IMR-90 (cell line): ENCODE measurements around the gene GALC. TPM values are rescaled to one million over a fixed set of nuclear protein-coding genes. Genes with fewer than 3 reads are reported as not detected.

ENCODE experiments used
- ATAC-seq: fragments of 200-7000 bp; cut with Tn5 transposase; 2 replicates; pipeline ENCODE4 v1.9.1; 2020; ENCODE audit warnings: low read depth, mild to moderate bottlenecking, moderate library complexity
- BruUV-seq: library from RNA; stranded (reverse); fragments of 400-500 nt; replicated peaks from 2 replicates; lab custom pipeline; 2021; lab: Mats Ljungman, UMichigan
- CTCF ChIA-PET: fragments of 300-600 bp; formaldehyde crosslinking; extraction: SDS; loops from one replicate; lab custom pipeline; 2021; ENCODE audit warnings: antibody characterized with exemption; lab: Yijun Ruan, JAX
- POLR2A ChIA-PET: fragments of 300-600 bp; sonication (Branson Sonifier 250); formaldehyde crosslinking; loops from one replicate; lab custom pipeline; 2022; ENCODE audit warnings: antibody characterized with exemption; ENCODE audit not compliant: unreplicated experiment; lab: Charles Lee
- DNase-seq: peaks from one replicate; pipeline ENCODE4 v3.0.0; 2013
- H2AFZ ChIP-seq: replicated peaks from 2 replicates; pipeline ENCODE3; 2013; ENCODE audit warnings: low read length, mild to moderate bottlenecking; ENCODE audit not compliant: poor library complexity
- H2AK5ac ChIP-seq: 2 replicates; pipeline ENCODE4 v1.6.1; 2013; ENCODE audit warnings: low read depth, low read length, inconsistent platforms
- H2AK9ac ChIP-seq: replicated peaks from 2 replicates; pipeline ENCODE3; 2013; ENCODE audit warnings: mild to moderate bottlenecking, low read depth, low read length, moderate library complexity; ENCODE audit not compliant: poor library complexity
- H2BK120ac ChIP-seq: 2 replicates; pipeline ENCODE4 v1.6.1; 2013; ENCODE audit warnings: low read depth, low read length, inconsistent platforms
- H2BK15ac ChIP-seq: 3 replicates; pipeline ENCODE4 v1.6.1; 2013; ENCODE audit warnings: low read depth, low read length, inconsistent platforms
- H2BK20ac ChIP-seq: 2 replicates; pipeline ENCODE4 v1.6.1; 2013; ENCODE audit warnings: low read depth, mild to moderate bottlenecking, inconsistent platforms, low read length, moderate library complexity
- H2BK5ac ChIP-seq: 2 replicates; pipeline ENCODE4 v1.6.1; 2013; ENCODE audit warnings: mild to moderate bottlenecking, low read depth, low read length, inconsistent platforms; ENCODE audit not compliant: poor library complexity, severe bottlenecking
- H3K14ac ChIP-seq: replicated peaks from 2 replicates; pipeline ENCODE4 v1.6.1; 2013; ENCODE audit warnings: low read depth, low read length, inconsistent platforms
- H3K18ac ChIP-seq: 2 replicates; pipeline ENCODE4 v1.6.1; 2013; ENCODE audit warnings: low read depth, low read length, control low read depth
- H3K23ac ChIP-seq: 2 replicates; pipeline ENCODE4 v1.6.1; 2013; ENCODE audit warnings: low read depth, low read length, inconsistent platforms
- H3K27ac ChIP-seq: 2 replicates; pipeline ENCODE4 v1.5.1; 2013; ENCODE audit warnings: mild to moderate bottlenecking, control low read depth, low read length; ENCODE audit not compliant: insufficient read depth
- H3K27me3 ChIP-seq: 2 replicates; pipeline ENCODE4 v1.6.1; 2013; ENCODE audit warnings: low read length; ENCODE audit not compliant: control insufficient read depth, insufficient read depth
- H3K36me3 ChIP-seq: 2 replicates; pipeline ENCODE4 v1.6.1; 2013; ENCODE audit warnings: low read length, mixed read lengths; ENCODE audit not compliant: control insufficient read depth, insufficient read depth
- H3K4ac ChIP-seq: 2 replicates; pipeline ENCODE4 v1.6.1; 2013; ENCODE audit warnings: low read depth, low read length, inconsistent platforms
- H3K4me1 ChIP-seq: 2 replicates; pipeline ENCODE4 v1.6.1; 2013; ENCODE audit warnings: low read length, mixed read lengths; ENCODE audit not compliant: control insufficient read depth, insufficient read depth
- H3K4me2 ChIP-seq: 2 replicates; pipeline ENCODE4 v1.6.1; 2013; ENCODE audit warnings: low read depth, mild to moderate bottlenecking, control low read depth, low read length, moderate library complexity
- H3K4me3 ChIP-seq: 2 replicates; pipeline ENCODE4 v1.5.1; 2013; ENCODE audit warnings: low read depth, mild to moderate bottlenecking, control low read depth, low read length, moderate library complexity; ENCODE audit not compliant: insufficient read depth
- H3K56ac ChIP-seq: 2 replicates; pipeline ENCODE4 v1.6.1; 2013; ENCODE audit warnings: low read length, inconsistent platforms; ENCODE audit not compliant: insufficient read depth; ENCODE audit errors: extremely low read depth
- H3K79me1 ChIP-seq, 2 experiments: 2 replicates each; pipeline ENCODE4 v1.6.1; 2013; ENCODE audit warnings: low read length in 2 of 2, inconsistent platforms in 1 of 2, low read depth in 1 of 2
- H3K9ac ChIP-seq: 2 replicates; pipeline ENCODE4 v1.6.1; 2013; ENCODE audit warnings: low read depth, low read length, control low read depth
- H3K9me1 ChIP-seq: 2 replicates; pipeline ENCODE4 v1.6.1; 2013; ENCODE audit warnings: low read length, inconsistent platforms; ENCODE audit not compliant: insufficient read depth
- H3K9me3 ChIP-seq: 2 replicates; pipeline ENCODE4 v1.6.1; 2013; ENCODE audit warnings: low read length; ENCODE audit not compliant: control insufficient read depth, insufficient read depth
- H4K20me1 ChIP-seq: 2 replicates; pipeline ENCODE4 v1.6.1; 2013; ENCODE audit warnings: low read length, inconsistent platforms; ENCODE audit not compliant: insufficient read depth
- H4K5ac ChIP-seq: 2 replicates; pipeline ENCODE4 v1.6.1; 2013; ENCODE audit warnings: mild to moderate bottlenecking, low read depth, low read length, control low read depth
- H4K8ac ChIP-seq, 2 experiments: 2 replicates each; pipeline ENCODE4 v1.6.1; 2013; ENCODE audit warnings: low read depth in 2 of 2, low read length in 2 of 2, control low read depth in 1 of 2, inconsistent platforms in 1 of 2
- H4K91ac ChIP-seq: 2 replicates; pipeline ENCODE4 v1.6.1; 2013; ENCODE audit warnings: low read depth, low read length, inconsistent platforms; ENCODE audit not compliant: insufficient read depth
- BHLHE40 ChIP-seq: fragments of 150-350 bp; IDR thresholded peaks from 2 replicates; pipeline ENCODE4 v1.6.1; 2016; ENCODE audit warnings: mild to moderate bottlenecking, low read depth, low read length
- CEBPB ChIP-seq: IDR thresholded peaks from 2 replicates; pipeline ENCODE4 v1.6.1; 2012; ENCODE audit warnings: low read depth, low read length, improper control_type of control experiment
- CHD1 ChIP-seq: IDR thresholded peaks from 2 replicates; pipeline ENCODE4 v1.6.1; 2012; ENCODE audit warnings: low read depth, low read length, improper control_type of control experiment
- CTCF ChIP-seq: conservative IDR thresholded peaks from 2 replicates; pipeline ENCODE4 v1.5.1; 2012; ENCODE audit warnings: mild to moderate bottlenecking, low read depth, low read length, improper control_type of control experiment
- FOS ChIP-seq: fragments of 150-350 bp; IDR thresholded peaks from 2 replicates; pipeline ENCODE4 v1.6.1; 2016; ENCODE audit warnings: low read depth, low read length
- MAZ ChIP-seq: IDR thresholded peaks from 2 replicates; pipeline ENCODE4 v1.6.1; 2012; ENCODE audit warnings: low read depth, mild to moderate bottlenecking, low read length, improper control_type of control experiment, moderate library complexity, borderline replicate concordance
- MXI1 ChIP-seq: IDR thresholded peaks from 2 replicates; pipeline ENCODE4 v1.6.1; 2012; ENCODE audit warnings: low read depth, mild to moderate bottlenecking, low read length, moderate library complexity, borderline replicate concordance
- NFE2L2 ChIP-seq: fragments of 150-350 bp; IDR thresholded peaks from 2 replicates; pipeline ENCODE4 v1.6.1; 2016; ENCODE audit warnings: low read depth, mild to moderate bottlenecking, low read length
- POLR2A ChIP-seq: IDR thresholded peaks from 2 replicates; pipeline ENCODE4 v1.6.1; 2012; ENCODE audit warnings: mild to moderate bottlenecking, low read depth, low read length
- RAD21 ChIP-seq: IDR thresholded peaks from 2 replicates; pipeline ENCODE4 v1.6.1; 2012; ENCODE audit warnings: low read length, improper control_type of control experiment
- SMC3 ChIP-seq: fragments of 150-350 bp; IDR thresholded peaks from 2 replicates; pipeline ENCODE4 v1.6.1; 2016; ENCODE audit warnings: low read depth, mild to moderate bottlenecking, antibody characterized with exemption, low read length, moderate library complexity
- WGBS, 2 experiments: methylation state at CpG; one replicate each; pipeline versions ENCODE4 v1.1.5 to v1.1.7; 2013; ENCODE audit warnings: missing lambda C conversion rate in 2 of 2; ENCODE audit not compliant: insufficient read length in 1 of 2; ENCODE audit errors: extremely low coverage in 2 of 2; 5-methylcytosine and 5-hydroxymethylcytosine counted together
- dilution Hi-C: fragments of 300-500 bp; cut with HindIII; formaldehyde crosslinking; loops from one replicate; pipeline ENCODE4 v1.14.3; 2018; ENCODE audit warnings: low sequenced_read_pairs; ENCODE audit not compliant: unreplicated experiment
- in situ Hi-C: fragments of 300-500 bp; cut with MboI; formaldehyde crosslinking; loops from 3 replicates; pipeline ENCODE4 v1.14.3; 2019; ENCODE audit warnings: low sequenced_read_pairs, inconsistent platforms, mixed read lengths
- intact Hi-C: fragments of 100-400 bp; cut with micrococcal nuclease; formaldehyde crosslinking; loops from 2 replicates; pipeline ENCODE4 v1.10.0; 2022
- polyA plus RNA-seq, 3 experiments: library from polyadenylated mRNA; depleted of rRNA; stranded (reverse); fragments of >200 nt; gene quantifications; 2 replicates each; pipeline ENCODE4 v1.2.3, GENCODE V29; 2012; ENCODE audit warnings: low replicate concordance in 1 of 3
- total RNA-seq: library from RNA; depleted of rRNA; stranded (reverse); fragments of >200 nt; gene quantifications from 2 replicates; pipeline ENCODE4 v1.2.3, GENCODE V29; 2012

GALC gene
- total and polyA plus RNA-seq, 2 of the 4 experiments (the other 2 are of a cell fraction) = 6.3 to 7.9 TPM

- ATAC-seq (no peak), DNase-seq (no peak)
- Histone ChIP-seq H3K9ac (no peak overlapping the region), H2BK15ac (no peak overlapping the region), H3K9me1 (no peaks in the 10 kb centered on the region), H3K9me3 (no peaks in the 10 kb centered on the region), H3K36me3 (no peaks in the 10 kb centered on the region), H2AK9ac (no peak overlapping the region), H4K8ac (no peak overlapping the region), H3K4ac (no peak overlapping the region), H2BK120ac (no peak overlapping the region), H2AK5ac (no peak overlapping the region), H3K14ac (no peak overlapping the region), H3K27me3 (no peaks in the 10 kb centered on the region), H3K27ac (no peak overlapping the region), H3K79me1 (no peaks in the 10 kb centered on the region), H3K18ac (no peak overlapping the region), H2BK5ac (no peak overlapping the region), H2AFZ (no peak overlapping the region), H3K4me1 (no peaks in the 10 kb centered on the region), H4K91ac (no peak overlapping the region), H4K5ac (no peak overlapping the region), H3K4me3 (no peak overlapping the region), H3K4me2 (no peak overlapping the region), H2BK20ac (no peak overlapping the region), H4K20me1 (no peaks in the 10 kb centered on the region), H3K23ac (no peak overlapping the region), H3K56ac (no peak overlapping the region)
- no CpG with 5 or more reads among the region's 3 CpGs for WGBS, 2 experiments
- in situ Hi-C loops (no loop called here), intact Hi-C loops (no loop called here), dilution Hi-C loops (no loop called here)
- CTCF ChIA-PET = no interaction called here
- POLR2A ChIA-PET = no interaction called here
- TF ChIP-seq NFE2L2 (no peak), MAZ (no peak), MXI1 (no peak), CHD1 (no peak), FOS (no peak), RAD21 (no peak), CEBPB (no peak), CTCF (no peak), POLR2A (no peak), SMC3 (no peak), BHLHE40 (no peak)
- BruUV-seq = no TSS peak
These were observed 30.7 kb upstream of the GALC start for GRCh38 chr14:88023658-88024187.
